Stomach (tissue), 9 donors: ENCODE results near the gene FAM3A. TPM values are rescaled to one million over a fixed set of nuclear protein-coding genes. Genes with fewer than 3 reads are reported as not detected.

ENCODE experiments used
- DNase-seq, 2 donors: peaks; one replicate each; pipeline versions ENCODE4 v3.0.0 to v3.0.0-alpha.2; 2013 to 2019
- H3K27ac ChIP-seq, 5 donors: fragments of 200-600 bp in 4 of 5; sonication (generic) in 4 of 5; one replicate each; pipeline ENCODE4 v1.5.1; 2013 to 2019; ENCODE audit warnings: mild to moderate bottlenecking in 1 of 5, moderate library complexity in 1 of 5
- H3K27me3 ChIP-seq, 3 donors: fragments of 200-600 bp; sonication (generic); one replicate each; pipeline ENCODE4 v1.5.1; 2017 to 2019; ENCODE audit warnings: mixed run types in 1 of 3
- H3K36me3 ChIP-seq, 4 donors: fragments of 200-600 bp; sonication (generic); 1 replicate in 3 of 4; 2 replicates in 1 of 4; pipeline ENCODE4 v1.5.1; 2016 to 2019
- H3K4me1 ChIP-seq, 4 donors: fragments of 200-600 bp; sonication (generic); one replicate each; pipeline ENCODE4 v1.5.1; 2016 to 2019
- H3K4me3 ChIP-seq, 4 donors: fragments of 200-600 bp; sonication (generic) in 3 of 4; one replicate each; pipeline ENCODE4 v1.5.1; 2016 to 2019; ENCODE audit warnings: mild to moderate bottlenecking in 1 of 4
- H3K9me3 ChIP-seq, 4 donors: fragments of 200-600 bp; sonication (generic); one replicate each; pipeline ENCODE4 v1.5.1; 2016 to 2019
- CTCF ChIP-seq, 7 experiments: fragments of 450-650 bp in 4 of 7; fragments of 200-600 bp in 3 of 7; sonication (generic) in 3 of 7; IDR thresholded peaks; one replicate each; pipeline ENCODE4 v1.5.1; 2016 to 2019; ENCODE audit warnings: antibody characterized with exemption in 7 of 7, control low read depth in 2 of 7, mild to moderate bottlenecking in 1 of 7
- EP300 ChIP-seq: sonication (generic); formaldehyde crosslinking; IDR thresholded peaks from one replicate; pipeline ENCODE4 v1.6.1; 2017; ENCODE audit warnings: antibody characterized with exemption
- POLR2A ChIP-seq, 4 donors: fragments of 450-650 bp; IDR thresholded peaks; one replicate each; pipeline ENCODE4 v1.6.1; 2016; ENCODE audit warnings: antibody characterized with exemption in 4 of 4, control low read depth in 2 of 4, mild to moderate bottlenecking in 1 of 4, moderate library complexity in 1 of 4
- POLR2AphosphoS5 ChIP-seq, 3 donors: sonication (generic); formaldehyde crosslinking; IDR thresholded peaks; one replicate each; pipeline ENCODE4 v1.6.1; 2016; ENCODE audit warnings: antibody characterized with exemption in 3 of 3
- WGBS, 5 donors: extraction: QIAGEN DNeasy Blood & Tissue Kit in 3 of 5; methylation state at CpG; one replicate each; pipeline versions ENCODE4 v1.1.5 to v1.1.7; 2013 to 2018; 5-methylcytosine and 5-hydroxymethylcytosine counted together
- intact Hi-C: fragments of 100-400 bp; cut with DNase I; formaldehyde crosslinking; loops from one replicate; pipeline ENCODE4 v1.15.1; 2023; ENCODE audit warnings: low total_unique reads
- polyA plus RNA-seq, 3 donors: library from polyadenylated mRNA; stranded (reverse); fragments of 200-250 nt; gene quantifications; one replicate each; pipeline ENCODE4 v1.2.3, GENCODE V29; 2013
- total RNA-seq, 5 donors: library from RNA; depleted of rRNA; stranded (reverse); fragments of >200 nt; gene quantifications; one replicate each; pipeline versions ENCODE4 v1.1.0 to v1.2.3, GENCODE V29; 2014 to 2016
- donor health status: healthy with polysubstance abuse.
- donor health status: Bipolar disorder and iron deficiency.
- donor health status: healthy.

Gene FAM3A
- total and polyA plus RNA-seq, 8 donors, result 21.9 to 61.7 (median 30.0) TPM

GRCh38 chrX:154517101-154517781 is 1.2 kb upstream of the FAM3A start:
- Histone ChIP-seq H3K27ac (peak overlapping the region; percentile 6 to 97 (median 92)), H3K4me3 (peak overlapping the region; percentile 57 to 63 (median 62)), H3K36me3 (no peaks in the 10 kb centered on the region), H3K9me3 (no peaks in the 10 kb centered on the region), H3K27me3 (peaks cover 0 to 3% (median 0%) of the 10 kb centered on the region in 3 donors), H3K4me1 (peaks cover 7 to 27% (median 16%) of the 10 kb centered on the region in 4 donors)
- TF ChIP-seq EP300 (no peak), CTCF (IDR thresholded peaks at IDR 0.05) (no peak)
- 38 to 63% (median 39%) methylated on average over 16 to 25 of the region's 25 CpGs for WGBS, 5 donors
- intact Hi-C loops, result no loop called here
- peak in 1 of 2 donors; percentile 63 for DNase-seq

GRCh38 chrX:154516656-154517100 is 646 bp upstream of the FAM3A start:
- 4 to 38% (median 11%) methylated on average over 9 to 19 of the region's 19 CpGs for WGBS, 5 donors
- Histone ChIP-seq H3K4me1 (peaks cover 7 to 27% (median 16%) of the 10 kb centered on the region in 4 donors), H3K9me3 (no peaks in the 10 kb centered on the region), H3K27me3 (peaks cover 0 to 3% (median 0%) of the 10 kb centered on the region in 3 donors), H3K36me3 (peaks cover 0 to 2% (median 1%) of the 10 kb centered on the region in 4 donors), H3K27ac (peak overlapping the region; percentile 86 to 97 (median 92)), H3K4me3 (peak overlapping the region; percentile 57 to 63 (median 62))
- intact Hi-C loops, result no loop called here
- TF ChIP-seq CTCF (IDR thresholded peaks at IDR 0.05), result no peak
- no peak for TF ChIP-seq EP300
- TF ChIP-seq POLR2AphosphoS5 (IDR thresholded peaks at IDR 0.05), result no peak
- no peak for TF ChIP-seq POLR2A (IDR thresholded peaks at IDR 0.05)
- peak in 1 of 2 donors; percentile 83 for DNase-seq

- Histone ChIP-seq H3K27me3 (peaks cover 0 to 3% (median 0%) of the 10 kb centered on the region in 3 donors), H3K4me1 (peaks cover 7 to 27% (median 16%) of the 10 kb centered on the region in 4 donors), H3K4me3 (peak overlapping the region; percentile 57 to 63 (median 62)), H3K9me3 (no peaks in the 10 kb centered on the region), H3K27ac (peak overlapping the region; percentile 77 to 97 (median 92)), H3K36me3 (peaks cover 0 to 13% (median 8%) of the 10 kb centered on the region in 4 donors)
- intact Hi-C loops, result no loop called here
- TF ChIP-seq POLR2AphosphoS5 (IDR thresholded peaks at IDR 0.05), result no peak
- no peak for TF ChIP-seq POLR2A (IDR thresholded peaks at IDR 0.05)
- no peak for TF ChIP-seq EP300
- no peak for TF ChIP-seq CTCF (IDR thresholded peaks at IDR 0.05)
- DNase-seq, result peak; percentile 35 to 77
- WGBS, 5 donors, result 11 to 43% (median 24%) methylated on average over 26 to 34 of the region's 34 CpGs
These were observed 704 bp downstream of the FAM3A start for GRCh38 chrX:154515090-154515965.

GRCh38 chrX:154513716-154514115 is 2.3 kb downstream of the FAM3A start:
- Histone ChIP-seq H3K27ac (no peak overlapping the region), H3K27me3 (peaks cover 0 to 3% (median 0%) of the 10 kb centered on the region in 3 donors), H3K9me3 (peaks cover 0 to 15% (median 5%) of the 10 kb centered on the region in 4 donors), H3K36me3 (peaks cover 0 to 26% (median 16%) of the 10 kb centered on the region in 4 donors), H3K4me3 (no peak overlapping the region), H3K4me1 (peaks cover 7 to 27% (median 16%) of the 10 kb centered on the region in 4 donors)
- no peak for TF ChIP-seq POLR2A (IDR thresholded peaks at IDR 0.05)
- TF ChIP-seq POLR2AphosphoS5 (IDR thresholded peaks at IDR 0.05), result no peak
- no peak for TF ChIP-seq EP300
- no peak for TF ChIP-seq CTCF (IDR thresholded peaks at IDR 0.05)
- intact Hi-C loops, result no loop called here
- DNase-seq, result no peak
- 85 to 100% (median 89%) methylated on average over 2 of the region's 2 CpGs for WGBS, 5 donors
